SIG-M5 treated with dmso at 0.1 percent for 504 hours (cell line): ENCODE results near the gene LSM10.

Experiments used
- DNase-seq: peaks from one replicate; lab custom pipeline; 2025; ENCODE audit not compliant: unreplicated experiment; lab: John Stamatoyannopoulos, UW

Gene LSM10

DNA sequence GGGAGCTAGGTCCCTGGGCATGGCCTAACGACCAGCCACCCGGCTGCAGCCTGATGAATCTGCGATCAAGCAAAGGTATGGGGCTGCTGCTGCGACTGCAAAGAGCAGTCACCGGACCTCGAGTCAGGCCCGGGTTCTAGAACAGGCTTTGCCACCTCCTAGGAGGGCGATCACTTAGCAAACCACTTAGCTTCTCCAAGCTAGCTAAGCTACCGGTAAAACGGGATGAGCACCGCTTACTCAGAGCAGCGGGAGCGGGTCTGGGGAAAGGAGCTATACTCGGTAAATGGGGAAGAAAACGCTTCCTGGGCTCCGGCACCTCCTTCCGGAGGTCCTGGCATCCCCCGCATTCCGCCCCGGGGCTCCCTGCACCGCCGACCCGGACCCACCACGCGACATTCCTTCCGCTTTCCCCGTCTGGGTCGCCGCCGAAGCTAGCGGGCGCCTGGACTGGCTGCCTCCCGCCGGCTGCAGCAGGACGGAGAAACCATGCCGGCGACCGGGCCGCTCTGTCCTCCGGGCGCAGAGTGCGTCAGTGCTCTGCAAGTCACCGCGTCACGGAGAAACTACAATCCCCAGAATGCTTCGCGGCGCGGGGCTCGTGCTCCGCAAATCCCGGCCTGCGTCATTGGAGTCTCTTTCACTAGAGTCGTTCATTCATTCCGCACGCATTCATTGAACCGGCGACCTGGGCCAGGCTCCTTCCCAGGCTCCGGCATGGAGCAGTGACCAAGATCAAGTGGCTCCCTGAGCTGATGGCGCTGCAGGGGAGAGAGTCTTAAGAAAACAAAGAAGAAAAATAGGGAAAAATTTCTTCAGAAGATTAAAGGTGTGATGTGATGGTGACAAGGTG lies at the start of gene LSM10:
Gene LSM10 (minus strand): TSS at position 531 of the 853 bp plus-strand sequence. CDS start 3,779 bp downstream, outside the sequence.
- DNase-seq, result peak; percentile 90

DNA sequence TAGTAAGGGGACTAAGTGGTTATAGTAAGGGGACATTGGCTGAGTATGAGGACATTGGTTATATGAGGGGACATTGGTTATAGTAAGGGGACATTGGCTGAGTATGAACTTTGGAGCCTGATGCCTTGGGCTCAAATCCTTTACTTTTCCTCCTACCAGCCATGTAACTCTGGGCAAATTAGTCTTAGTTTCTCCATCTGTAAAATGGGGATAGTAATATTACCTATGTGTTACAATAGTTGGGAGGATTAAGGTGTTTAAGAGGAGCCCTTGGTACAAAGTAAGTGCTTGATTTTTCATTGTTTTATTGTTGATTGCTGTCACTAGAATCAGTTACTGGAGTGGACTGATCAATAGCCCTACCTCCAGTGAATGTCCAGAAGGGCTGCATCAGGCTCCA lies 49.7 kb upstream of the LSM10 start:
- no peak for DNase-seq

DNA sequence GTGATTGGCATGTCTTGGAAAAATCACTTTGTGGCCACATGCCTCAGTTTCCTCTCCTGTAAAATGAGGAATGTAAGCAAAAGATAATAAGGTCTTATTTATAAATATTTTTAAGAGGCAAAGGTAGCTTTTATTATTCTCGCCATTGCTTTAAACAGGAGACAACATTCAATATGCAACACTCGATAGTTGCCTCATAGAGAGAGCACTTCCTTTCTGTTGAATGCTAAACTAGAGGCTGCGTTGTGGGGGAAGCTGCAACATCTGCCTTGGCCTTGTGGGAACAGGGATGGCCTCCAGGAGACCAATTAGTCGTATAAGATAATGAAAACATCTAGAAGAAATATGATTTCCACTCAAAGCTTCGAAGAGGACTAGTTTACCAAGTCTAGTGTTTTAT lies 49.0 kb upstream of the LSM10 start:
- DNase-seq, result peak; percentile 50

DNA sequence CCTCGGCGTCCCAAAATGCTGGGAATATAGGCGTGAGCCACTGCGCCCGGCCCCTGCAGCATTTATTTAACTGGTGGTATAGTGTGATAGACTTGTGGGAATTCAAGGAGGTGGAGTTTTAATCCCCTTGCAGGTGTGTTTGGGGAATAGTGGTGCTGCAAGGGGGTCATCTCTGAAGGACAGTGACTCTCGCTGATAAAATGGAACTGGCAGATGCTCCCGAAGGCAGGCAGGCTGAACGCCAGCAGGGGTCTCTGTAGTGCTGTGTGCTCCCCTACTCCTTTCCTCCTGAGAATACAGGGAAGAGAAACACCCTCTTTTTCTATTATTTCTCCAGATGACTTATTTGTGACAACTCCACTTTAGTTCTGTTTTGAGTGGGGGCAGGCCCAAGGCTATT lies 48.6 kb upstream of the LSM10 start:
- peak; percentile 69 for DNase-seq

DNA sequence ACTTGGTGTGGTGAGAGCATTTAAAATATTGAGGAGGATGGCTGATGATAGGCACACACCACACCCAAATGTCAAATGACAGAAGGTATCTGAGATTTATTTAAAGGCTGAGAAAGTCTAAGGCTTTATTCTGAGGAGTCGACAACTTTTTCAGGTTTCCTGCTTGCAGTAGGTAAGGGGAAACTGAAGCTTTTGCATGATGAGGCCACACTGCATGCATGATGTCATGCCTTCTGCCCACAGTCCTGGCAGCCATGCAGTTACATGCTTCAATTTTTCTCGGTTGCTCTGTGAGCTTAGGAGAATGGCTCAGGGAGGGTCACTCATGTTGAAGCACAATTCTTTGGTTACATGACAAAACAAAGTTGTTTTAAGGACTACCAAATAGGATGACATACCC lies 45.6 kb upstream of the LSM10 start:
- DNase-seq, result no peak

DNA sequence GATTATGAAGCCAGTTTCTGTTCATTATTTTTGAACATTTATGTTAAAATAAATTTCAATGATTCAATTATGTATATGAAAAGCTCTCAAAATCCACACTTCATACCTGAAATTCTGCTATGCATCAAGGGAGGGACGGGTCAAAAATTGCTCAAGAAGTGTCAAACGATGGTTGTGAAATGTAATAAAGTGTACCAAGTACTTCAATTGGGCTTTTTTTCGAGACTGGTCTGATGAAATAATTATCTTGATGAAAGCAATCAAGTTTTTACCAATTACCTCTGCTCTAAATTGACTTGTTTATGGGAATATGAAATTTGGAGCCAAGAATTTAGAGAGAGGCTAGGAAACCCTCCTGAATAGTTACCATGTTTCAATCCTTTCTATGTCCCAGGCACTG lies 44.6 kb upstream of the LSM10 start:
- no peak for DNase-seq

DNA sequence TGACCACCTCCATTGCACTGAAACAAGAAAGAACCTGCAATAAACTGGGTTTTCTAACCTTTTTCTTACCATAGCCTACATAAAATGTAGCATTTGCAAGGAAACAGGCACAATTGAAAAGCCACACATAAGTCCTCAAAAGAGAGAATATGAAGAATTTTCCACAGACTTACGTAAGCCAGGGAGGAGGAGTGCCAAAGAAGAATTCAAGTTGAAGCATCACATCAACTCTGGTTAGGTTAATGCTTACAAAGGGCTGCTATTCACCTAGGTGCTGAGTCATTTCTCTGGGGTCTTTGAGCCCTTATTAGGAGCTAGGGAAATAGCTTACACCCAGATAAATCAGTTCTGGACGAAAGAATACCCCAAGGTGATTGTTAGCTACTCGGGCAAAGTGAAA lies 42.9 kb upstream of the LSM10 start:
- DNase-seq, result no peak

DNA sequence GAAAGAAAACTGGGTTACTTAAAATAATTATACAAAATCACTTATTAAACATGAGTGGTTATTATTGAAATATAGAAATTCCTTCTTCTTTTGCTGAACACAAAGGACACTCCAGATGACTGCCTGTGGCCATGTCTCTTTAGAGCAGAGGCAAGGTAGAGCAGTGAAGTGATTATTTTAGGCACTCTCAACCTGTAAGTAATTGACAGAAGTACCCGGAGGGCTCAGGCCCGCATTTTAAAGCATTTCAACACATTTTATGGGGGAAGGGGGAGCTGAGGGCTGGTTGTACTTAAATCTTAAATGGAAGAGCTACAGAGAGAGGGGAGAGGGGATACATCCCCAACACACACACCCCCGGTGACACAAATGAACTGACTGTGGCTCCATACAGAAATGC lies 42.3 kb upstream of the LSM10 start:
- DNase-seq, result no peak

DNA sequence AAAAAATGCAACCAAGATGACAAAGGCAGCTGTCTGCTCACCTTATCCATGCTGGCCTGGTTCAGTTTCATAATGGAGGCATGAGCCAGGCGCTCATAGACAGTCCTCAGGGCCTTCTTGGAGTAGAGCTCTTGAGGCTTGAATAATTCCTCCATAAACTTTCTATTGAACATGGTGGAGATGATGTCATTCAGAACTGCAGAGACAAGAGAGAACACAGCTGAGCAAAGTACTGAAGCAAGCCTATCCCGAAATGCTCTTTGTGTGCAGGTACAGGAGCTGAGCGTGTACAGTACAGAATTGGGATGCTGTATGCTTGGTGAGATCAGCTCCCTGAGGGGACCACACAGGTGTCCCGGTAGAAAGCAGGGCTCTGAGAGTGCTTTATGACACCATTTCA lies 41.0 kb upstream of the LSM10 start:
- no peak for DNase-seq

DNA sequence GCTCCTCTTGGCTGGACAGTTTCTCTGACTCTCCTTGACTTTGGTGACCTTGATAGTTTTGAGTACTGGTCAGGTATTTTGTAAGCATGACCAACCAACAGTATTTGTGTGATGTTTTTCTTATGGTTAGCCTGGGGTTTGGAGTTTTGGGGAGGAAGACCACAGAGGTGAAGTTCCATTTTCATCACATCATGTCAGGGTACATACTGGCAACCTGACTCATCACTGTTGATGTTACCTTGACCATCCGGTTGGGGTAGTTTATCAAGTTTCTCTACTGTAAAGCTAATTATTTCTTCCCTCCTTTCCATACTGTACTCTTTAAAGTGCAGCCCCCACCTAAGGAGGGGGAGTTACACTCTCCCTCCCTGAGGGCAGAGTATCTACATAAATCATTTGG lies 39.1 kb upstream of the LSM10 start:
- peak; percentile 25 for DNase-seq

DNA sequence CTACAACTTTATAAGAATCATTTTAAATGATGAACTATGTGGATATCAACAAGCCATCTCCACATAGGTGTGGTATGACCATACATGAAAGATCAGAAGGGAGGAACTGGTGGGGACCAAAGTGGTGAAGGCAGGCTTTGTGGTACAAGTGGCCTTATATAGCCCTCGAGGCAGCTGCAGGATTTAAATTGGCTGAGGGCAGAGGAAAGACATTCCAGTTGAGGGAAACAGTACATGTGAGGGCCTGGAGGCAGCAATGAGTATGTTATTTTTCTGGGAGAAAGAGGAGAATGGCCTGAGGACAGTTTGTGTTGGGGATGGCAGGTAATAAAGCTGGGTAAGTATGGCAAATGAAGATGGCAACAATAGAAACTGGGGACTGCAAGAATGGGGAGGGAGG lies 35.4 kb upstream of the LSM10 start:
- no peak for DNase-seq

DNA sequence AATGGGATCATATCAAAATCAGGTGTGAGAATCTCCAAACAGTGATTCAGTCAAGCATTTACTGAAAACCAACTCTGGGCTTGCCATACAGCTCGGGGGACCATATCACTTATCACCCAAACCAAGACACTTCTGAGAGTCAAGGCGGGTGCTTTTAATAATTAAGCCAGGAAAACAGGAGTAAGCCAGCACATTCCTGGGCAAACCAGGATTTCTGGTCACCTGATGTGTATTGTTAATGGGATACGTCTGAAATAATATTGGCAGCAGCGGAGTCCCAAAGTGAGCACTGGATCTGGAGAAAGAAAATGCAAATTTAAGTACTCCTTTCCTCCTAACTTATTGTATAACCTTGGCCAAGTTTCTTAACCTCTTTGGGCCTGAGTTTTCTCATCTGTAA lies 34.9 kb upstream of the LSM10 start:
- DNase-seq, result no peak

DNA sequence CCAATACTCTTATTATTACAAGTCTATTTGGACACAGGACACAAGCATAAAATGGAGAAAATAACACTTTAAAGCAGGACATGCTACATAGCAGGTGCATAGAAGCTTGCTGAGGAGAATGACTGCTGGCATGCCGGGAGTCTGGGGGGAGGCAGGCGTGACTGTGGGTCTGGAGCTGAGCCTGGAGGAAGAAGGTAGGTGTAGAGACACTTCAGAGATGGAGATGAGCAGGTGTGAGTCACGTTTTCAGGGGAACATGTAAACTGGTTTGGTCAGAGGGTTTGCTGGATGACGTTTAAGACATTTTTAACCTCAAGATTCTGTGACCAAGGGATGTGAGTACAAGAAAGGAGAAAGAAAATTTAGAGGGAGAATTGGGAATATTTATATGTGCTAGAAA lies 28.1 kb upstream of the LSM10 start:
- DNase-seq, result no peak

DNA sequence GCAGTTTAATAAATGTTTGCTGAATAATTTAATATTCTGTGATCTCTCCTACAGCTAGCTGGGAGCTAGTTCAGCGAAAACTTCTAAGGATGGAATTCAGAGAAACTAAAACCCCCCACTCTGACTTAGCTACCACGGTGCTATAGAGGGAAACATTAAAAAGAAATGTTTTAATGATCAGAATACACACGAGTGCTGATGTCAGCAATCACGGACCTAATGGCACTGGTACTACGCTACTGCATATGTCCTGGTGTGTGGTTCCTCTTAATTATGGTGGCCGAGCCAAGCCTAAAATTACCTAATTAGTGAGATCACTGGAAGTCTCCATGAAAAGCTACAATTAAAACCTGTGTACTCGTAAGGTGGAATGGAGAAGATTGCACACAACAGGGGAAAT lies 23.9 kb upstream of the LSM10 start:
- DNase-seq, result no peak

DNA sequence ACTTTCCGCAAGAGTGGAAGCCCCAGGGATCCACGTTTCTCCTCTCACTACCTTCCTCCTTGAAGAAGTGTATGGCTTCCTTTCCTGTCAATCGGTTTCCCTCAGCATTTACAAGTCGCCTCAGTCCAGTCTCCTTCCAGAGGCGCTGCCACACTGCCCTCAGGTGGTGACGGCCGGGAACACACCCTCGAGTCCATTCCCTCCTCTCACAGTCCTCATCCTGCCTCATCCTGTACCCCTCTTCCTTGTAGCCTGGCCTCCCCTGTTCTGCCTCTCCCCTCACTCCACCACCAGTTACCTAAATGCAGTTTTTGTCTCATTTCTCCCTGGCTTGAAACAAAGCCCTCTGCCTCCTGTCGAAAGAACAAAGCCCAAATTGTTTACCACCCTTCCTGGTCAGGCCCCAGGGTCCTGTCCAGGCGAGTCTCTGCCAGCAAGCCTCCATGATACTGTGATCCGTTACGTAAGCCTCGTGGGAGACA lies 23.2 kb upstream of the LSM10 start:
- DNase-seq, result peak; percentile 86

DNA sequence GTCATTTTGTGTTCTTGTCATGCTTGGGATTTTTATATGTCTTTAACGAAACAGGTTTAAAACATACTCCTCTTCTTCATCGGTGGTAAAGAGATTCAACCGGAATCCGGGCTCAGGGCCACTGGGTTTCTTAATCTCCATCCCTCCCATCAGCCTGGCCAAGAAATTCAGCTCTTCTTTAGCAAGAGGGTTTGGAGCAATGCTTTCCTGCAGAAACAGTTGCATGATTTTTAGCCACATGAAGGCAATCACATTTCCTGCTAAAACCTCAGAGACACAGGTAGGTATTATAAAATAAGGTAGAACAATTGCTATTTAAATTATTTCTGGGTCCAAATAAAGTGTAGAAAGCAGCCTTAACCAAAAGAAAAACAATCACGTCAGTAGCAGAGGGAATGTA lies 22.7 kb upstream of the LSM10 start:
- DNase-seq, result no peak

DNA sequence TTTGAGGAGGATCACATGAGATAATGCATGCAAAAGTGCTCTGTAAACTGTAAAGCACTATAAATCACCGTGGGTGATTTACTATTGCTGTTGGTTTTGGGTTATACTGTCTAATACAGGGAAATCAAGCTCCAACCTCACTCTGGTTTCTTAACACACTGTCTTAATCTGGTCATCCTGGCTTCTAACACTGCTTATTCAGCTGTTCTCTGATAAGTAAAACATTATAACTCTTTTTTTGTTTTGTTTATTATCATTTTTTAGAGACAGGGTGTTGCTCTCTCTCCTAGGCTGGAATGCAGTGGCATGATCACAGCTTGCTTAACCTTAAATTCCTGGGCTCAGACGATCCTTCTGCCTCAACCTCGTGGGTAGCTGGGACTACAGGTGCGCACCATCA lies 21.9 kb upstream of the LSM10 start:
- DNase-seq, result no peak

DNA sequence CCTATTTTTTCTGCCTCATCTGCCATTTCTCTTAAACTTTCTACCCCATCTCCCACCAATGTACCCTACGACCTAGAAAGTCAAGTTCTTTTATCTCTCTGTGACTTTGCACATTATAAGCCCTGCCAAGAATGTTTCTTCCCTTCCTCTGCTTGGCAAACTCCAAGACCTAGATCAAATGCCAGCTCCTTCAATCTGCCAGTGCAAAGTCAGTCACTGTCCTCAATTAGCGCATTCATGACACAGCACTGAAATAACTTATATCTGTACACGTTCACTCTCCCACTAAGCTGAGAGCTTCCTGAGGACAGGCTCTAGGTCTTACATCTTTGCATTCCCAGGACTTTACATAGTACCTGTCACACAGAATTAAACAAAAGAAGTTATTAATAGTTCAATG lies 21.4 kb upstream of the LSM10 start:
- DNase-seq, result no peak

DNA sequence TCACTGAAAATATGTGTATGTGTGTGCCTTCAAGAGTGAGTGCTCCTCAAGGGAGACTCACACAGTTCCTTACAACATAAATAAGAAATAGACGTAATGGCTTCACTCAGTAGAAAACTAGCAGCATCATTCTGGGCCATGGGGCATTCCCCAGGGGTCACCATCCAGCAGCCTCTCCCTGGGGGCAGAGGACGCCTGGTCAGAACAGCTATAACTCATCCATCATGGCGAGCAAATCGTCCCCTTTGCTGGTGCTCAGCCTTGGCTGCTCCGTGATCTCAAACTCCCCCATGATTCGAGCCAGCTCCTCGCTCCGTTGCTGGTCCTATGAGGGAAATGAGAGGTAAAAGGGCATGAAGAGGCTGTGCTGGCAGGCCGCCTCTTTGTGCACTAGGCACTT lies 20.2 kb upstream of the LSM10 start:
- no peak for DNase-seq

DNA sequence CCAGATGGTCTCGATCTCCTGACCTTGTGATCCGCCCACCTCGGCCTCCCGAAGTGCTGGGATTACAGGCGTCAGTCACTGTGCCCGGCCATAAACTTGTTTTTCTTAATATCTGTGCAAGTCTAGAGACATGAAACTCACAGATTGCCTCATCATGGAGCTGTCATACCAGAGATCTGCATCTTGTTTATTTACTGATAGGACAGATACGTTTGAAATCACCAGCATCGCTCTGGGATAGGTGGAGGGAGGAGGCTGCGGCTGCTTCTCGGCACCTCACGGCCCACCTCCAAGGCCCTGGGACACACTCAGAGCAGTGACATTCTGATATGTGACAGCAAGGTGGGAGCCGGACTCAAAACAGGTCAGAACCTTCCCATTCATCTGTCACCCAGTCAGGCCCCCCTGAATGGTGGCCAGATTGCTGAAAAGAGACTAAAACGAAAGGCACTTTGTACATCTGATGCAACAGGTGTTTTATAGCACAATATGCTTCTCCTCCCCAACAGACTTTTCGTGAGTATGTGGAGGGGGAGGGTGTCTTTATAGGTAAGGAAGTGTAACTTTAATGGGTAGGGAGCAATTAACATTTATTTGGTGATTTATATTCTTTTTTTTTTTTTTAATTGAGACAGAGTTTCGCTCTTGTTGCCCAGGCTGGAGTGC lies 18.1 kb upstream of the LSM10 start:
- no peak for DNase-seq

DNA sequence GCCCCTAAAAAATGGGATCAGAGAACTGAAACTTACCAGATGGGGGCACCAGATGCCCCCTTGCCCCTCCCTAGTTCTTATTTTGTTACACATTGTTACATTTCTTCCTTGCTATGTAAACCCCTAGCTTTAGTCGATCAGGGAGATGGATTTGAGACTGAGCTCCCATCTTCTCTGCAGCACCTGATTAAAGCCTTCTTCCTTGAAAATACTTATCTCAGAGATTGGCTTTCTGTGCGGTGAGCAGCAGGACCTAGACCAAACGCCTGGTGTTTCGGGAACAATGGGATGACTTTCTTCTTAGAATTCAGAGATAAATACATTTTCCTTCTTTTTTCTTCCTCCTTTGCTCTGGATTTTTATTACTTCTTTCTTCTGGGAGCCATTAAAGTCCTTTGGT lies 16.7 kb upstream of the LSM10 start:
- DNase-seq, result no peak
